KOPT-K1 (cell line): Measurements from ENCODE around the gene LCE1D.

Experiments used
- H3K27ac ChIP-seq: fragments of 200-600 bp; sonication (generic); 2 replicates; pipeline ENCODE4 v1.5.1; 2016; ENCODE audit warnings: antibody characterized with exemption, mild to moderate bottlenecking, low read depth, low read length; ENCODE audit not compliant: poor library complexity, severe bottlenecking
- H3K36me3 ChIP-seq: fragments of 200-600 bp; sonication (generic); 2 replicates; pipeline ENCODE4 v1.5.1; 2017; ENCODE audit warnings: antibody characterized with exemption, mild to moderate bottlenecking, low read length, moderate library complexity; ENCODE audit not compliant: insufficient read depth
- H3K9me3 ChIP-seq: fragments of 200-600 bp; sonication (generic); 2 replicates; pipeline ENCODE4 v1.5.1; 2017; ENCODE audit warnings: antibody characterized with exemption, low read length, mild to moderate bottlenecking; ENCODE audit not compliant: insufficient read depth, poor library complexity, severe bottlenecking

Gene LCE1D

GRCh38 chr1:152796421-152796820 lies at the start of gene LCE1D:
LCE1D (plus strand) TSS chr1:152796721; CDS start chr1:152797795, 1,074 bp downstream.
- no peaks in the 10 kb centered on the region for H3K36me3 ChIP-seq
- no peaks in the 10 kb centered on the region for H3K9me3 ChIP-seq
- no peak within 1 kb of the TSS for H3K27ac ChIP-seq

GRCh38 chr1:152747831-152748230 lies 48.7 kb upstream of the LCE1D start:
- Histone ChIP-seq H3K27ac (no peak overlapping the region), H3K36me3 (no peaks in the 10 kb centered on the region), H3K9me3 (no peaks in the 10 kb centered on the region)

DNA sequence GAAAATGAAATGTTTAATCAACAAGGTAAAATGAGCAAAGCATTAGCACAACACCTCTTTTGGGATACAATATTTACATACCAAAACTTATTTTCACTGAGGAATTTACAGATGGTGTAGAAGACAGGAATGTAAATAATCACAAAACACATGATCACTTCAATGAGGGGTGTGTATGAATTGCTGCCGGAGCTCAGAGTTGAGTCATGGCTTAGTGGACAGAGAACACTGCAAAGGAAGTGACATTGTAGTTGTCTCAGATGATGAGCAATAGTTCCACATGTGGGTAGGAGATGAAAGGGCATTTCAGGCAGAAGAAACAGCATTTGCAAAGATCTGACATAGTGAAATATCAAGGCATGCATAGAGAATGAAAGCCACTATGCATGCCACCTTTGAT lies 44.3 kb upstream of the LCE1D start:
- no peaks in the 10 kb centered on the region for H3K9me3 ChIP-seq
- H3K27ac ChIP-seq: no peak overlapping the region

DNA sequence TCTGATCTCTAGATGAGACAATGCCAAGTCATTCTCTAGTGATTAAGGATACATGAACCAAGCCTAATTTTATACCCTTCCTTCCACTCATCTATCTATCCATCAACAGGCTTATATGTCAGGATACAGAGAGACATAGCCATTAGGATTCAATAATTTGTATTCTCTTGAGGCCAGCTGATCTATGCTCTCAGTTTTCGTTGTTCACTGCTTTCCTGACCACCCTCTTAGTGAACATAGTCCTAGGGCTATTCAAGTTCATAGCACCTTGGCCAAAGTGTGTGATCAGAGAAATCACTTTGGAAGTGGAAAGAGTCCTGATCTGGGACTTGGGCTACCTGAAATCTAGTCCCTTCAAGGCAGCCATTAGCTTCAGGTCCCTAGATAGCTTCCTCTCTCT lies 42.9 kb upstream of the LCE1D start:
- Histone ChIP-seq H3K9me3 (no peaks in the 10 kb centered on the region), H3K36me3 (no peaks in the 10 kb centered on the region), H3K27ac (no peak overlapping the region)

More for the DNA sequence above, 44.3 kb upstream of the LCE1D start:
- H3K36me3 ChIP-seq: no peaks in the 10 kb centered on the region

DNA sequence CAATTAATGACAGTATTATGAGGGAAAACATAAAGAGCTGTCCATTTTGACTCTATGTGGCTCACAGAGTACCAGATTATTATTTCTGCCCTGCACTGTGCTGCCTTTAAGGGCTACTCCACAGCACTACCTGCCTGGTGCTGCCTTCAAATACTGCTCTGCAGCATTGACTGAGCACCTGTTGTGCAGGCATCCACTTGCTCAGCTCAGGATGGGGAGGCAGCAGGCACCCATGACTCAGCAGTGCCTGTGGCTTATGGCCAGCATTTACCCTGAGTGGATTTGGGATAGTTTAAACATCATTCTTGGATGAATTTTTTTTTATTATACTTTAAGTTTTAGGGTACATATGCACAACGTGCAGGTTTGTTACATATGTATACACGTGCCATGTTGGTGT lies 39.6 kb upstream of the LCE1D start:
- Histone ChIP-seq H3K9me3 (no peaks in the 10 kb centered on the region), H3K36me3 (no peaks in the 10 kb centered on the region)

DNA sequence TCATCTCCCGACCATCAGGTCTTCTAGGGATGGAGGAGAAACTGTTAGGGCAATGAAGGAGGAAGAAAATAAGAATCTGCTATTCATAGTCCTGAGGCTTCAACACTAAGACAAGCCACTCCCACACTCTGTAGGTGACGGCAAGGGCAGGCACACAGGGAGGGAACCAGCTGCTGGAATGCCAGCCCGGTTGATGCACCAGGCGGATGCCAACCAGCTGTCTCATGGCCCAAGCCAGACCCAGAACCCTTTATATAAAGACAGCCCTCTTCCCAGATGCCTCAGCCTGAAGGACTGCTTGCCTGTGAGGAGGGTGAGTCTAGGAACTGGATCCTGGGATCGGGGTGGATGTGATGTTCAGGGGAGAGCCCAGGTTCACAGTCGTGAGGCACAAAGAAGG lies 38.8 kb upstream of the LCE1D start, which contains the start of gene KPRP:
KPRP (plus strand) TSS at position 279 of the 400 bp plus-strand sequence. CDS start 1,564 bp downstream, outside the sequence.
- no peaks in the 10 kb centered on the region for H3K36me3 ChIP-seq
- no peaks in the 10 kb centered on the region for H3K9me3 ChIP-seq

More for the DNA sequence above, 39.6 kb upstream of the LCE1D start:
- no peak overlapping the region for H3K27ac ChIP-seq

GRCh38 chr1:152758636-152759035 lies 37.9 kb upstream of the LCE1D start:
- Histone ChIP-seq H3K27ac (no peak overlapping the region), H3K36me3 (no peaks in the 10 kb centered on the region), H3K9me3 (no peaks in the 10 kb centered on the region)

More for the DNA sequence above, 38.8 kb upstream of the LCE1D start, which contains the start of gene KPRP:
- no peak within 1 kb of the TSS for H3K27ac ChIP-seq

DNA sequence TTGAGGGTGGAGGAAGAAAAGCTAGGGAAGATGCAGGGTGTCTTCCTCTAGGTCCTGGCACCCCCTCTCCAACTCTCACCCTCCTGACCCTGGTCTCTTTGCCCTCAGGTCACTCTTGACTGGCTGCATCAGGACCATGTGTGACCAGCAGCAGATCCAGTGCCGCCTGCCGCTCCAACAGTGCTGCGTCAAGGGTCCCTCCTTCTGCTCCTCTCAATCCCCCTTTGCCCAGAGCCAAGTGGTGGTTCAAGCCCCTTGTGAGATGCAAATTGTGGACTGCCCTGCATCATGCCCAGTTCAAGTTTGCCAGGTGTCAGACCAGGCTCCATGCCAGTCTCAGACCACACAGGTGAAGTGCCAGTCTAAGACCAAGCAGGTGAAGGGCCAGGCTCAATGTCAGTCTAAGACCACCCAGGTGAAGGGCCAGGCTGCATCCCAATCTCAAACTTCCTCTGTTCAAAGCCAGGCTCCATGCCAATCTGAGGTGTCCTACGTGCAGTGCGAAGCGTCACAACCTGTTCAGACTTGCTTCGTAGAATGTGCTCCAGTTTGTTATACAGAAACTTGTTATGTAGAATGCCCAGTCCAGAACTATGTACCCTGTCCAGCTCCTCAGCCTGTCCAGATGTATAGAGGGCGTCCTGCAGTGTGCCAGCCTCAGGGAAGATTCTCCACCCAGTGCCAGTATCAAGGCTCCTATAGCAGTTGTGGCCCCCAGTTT lies 36.9 kb upstream of the LCE1D start:
- H3K36me3 ChIP-seq: no peaks in the 10 kb centered on the region
- no peaks in the 10 kb centered on the region for H3K9me3 ChIP-seq
- H3K27ac ChIP-seq: no peak overlapping the region

DNA sequence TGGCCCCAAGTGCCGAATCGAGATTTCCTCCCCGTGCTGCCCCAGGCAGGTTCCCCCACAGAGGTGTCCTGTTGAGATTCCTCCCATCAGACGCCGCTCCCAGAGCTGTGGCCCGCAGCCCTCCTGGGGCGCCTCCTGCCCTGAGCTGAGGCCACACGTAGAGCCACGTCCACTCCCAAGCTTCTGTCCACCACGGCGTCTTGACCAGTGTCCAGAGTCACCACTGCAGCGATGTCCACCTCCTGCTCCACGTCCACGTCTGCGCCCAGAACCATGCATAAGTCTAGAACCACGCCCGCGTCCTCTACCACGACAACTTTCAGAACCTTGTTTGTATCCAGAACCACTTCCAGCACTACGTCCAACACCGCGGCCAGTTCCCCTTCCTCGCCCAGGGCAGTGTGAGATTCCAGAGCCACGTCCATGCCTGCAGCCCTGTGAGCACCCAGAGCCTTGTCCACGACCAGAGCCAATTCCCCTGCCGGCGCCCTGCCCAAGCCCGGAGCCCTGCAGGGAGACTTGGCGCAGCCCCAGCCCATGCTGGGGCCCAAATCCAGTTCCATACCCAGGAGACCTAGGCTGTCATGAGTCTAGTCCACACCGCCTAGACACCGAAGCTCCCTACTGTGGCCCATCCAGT lies 35.9 kb upstream of the LCE1D start:
- Histone ChIP-seq H3K27ac (no peak overlapping the region), H3K9me3 (no peaks in the 10 kb centered on the region), H3K36me3 (no peaks in the 10 kb centered on the region)

DNA sequence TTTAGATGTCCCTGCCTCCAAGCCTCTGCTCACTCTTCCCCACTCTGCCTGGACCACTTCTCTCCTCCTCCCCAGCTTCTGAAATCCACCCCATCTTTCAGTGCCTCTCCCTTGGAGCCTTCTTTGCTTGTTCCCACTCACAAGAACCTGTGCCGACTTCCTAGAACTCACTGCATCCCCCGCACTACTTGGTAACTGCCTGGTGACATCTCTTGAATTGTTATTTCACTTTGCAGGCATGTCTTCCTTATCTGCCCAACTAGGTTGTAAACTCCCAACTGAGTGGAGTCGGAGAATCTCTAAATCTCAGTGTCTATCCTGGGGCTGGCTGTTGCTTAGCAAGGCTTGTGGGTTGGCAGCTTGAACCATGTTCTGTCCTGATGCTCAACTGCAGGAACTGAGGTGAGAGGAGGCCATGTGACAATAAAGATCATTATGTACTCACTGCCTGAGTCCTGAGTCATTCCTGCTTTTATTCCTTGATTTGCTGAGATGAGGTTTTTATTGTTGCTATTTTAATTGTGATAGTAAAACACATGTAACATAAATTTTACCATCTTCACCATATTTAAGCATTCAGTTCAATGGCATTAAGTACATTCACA lies 34.8 kb upstream of the LCE1D start:
- H3K9me3 ChIP-seq: no peaks in the 10 kb centered on the region
- H3K27ac ChIP-seq: no peak overlapping the region
- no peaks in the 10 kb centered on the region for H3K36me3 ChIP-seq

DNA sequence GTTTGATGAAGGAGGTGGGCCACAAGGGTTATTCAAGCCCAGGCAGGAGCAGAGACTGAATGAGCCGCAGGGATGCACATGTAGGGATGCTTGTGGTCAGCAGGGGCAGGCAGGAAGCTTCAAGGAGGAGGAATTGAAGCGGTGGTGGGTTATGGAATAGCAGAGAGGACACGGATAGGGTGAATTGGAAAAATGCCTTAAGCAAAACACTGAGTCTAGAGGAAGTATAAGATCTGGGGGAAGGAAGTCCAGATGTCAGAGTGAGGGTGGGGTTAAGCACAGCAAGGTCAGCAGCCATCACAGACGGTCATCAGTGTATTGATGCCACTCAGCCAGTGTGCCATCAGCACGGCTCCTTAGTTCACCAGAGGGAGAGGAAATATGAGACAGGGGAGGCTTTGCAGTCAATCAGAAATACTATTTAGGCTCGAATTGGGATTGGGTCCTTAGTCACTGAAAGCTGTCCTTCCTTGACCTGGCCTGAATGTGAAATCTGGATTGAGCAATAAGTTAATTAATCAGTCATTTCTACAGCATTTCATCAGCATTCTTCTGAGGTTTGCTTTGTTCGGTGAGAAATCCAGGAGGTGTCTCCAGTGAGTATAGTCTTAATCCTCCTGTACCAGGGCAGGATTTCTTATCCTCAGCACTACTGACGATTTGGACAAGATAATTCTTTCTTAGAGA lies 27.5 kb upstream of the LCE1D start:
- Histone ChIP-seq H3K36me3 (no peaks in the 10 kb centered on the region), H3K27ac (no peak overlapping the region), H3K9me3 (no peaks in the 10 kb centered on the region)

- no peaks in the 10 kb centered on the region for H3K36me3 ChIP-seq
- H3K9me3 ChIP-seq: no peaks in the 10 kb centered on the region
- H3K27ac ChIP-seq: no peak overlapping the region
Observed at GRCh38 chr1:152770411-152770810, 26.1 kb upstream of the LCE1D start.

GRCh38 chr1:152774875-152775274 lies 21.6 kb upstream of the LCE1D start, which contains the start of gene LCE1F:
LCE1F (plus strand) TSS chr1:152775140; CDS start chr1:152776372, 1,232 bp downstream.
- Histone ChIP-seq H3K36me3 (no peaks in the 10 kb centered on the region), H3K27ac (no peak within 1 kb of the TSS), H3K9me3 (no peaks in the 10 kb centered on the region)

- Histone ChIP-seq H3K9me3 (no peaks in the 10 kb centered on the region), H3K36me3 (no peaks in the 10 kb centered on the region), H3K27ac (no peak overlapping the region)
Observed at GRCh38 chr1:152776361-152776760, 20.2 kb upstream of the LCE1D start.
